IPS DF 6.9 (cell line): Measurements from ENCODE around the gene ELP4.
"Not testable (repeated sequence)": the region's sequence is repeated elsewhere in the genome, so short reads cannot be mapped to it uniquely, and the experiment has no call there.

Experiments
- DNase-seq: peaks from one replicate; pipeline ENCODE4 v3.0.0-alpha.2; 2013; ENCODE audit warnings: low read depth, low spot score
- H3K27ac ChIP-seq: one replicate; pipeline ENCODE4 v1.5.1; 2013; ENCODE audit warnings: low read length, control low read depth
- H3K27me3 ChIP-seq: 2 replicates; pipeline ENCODE4 v1.6.1; 2013; ENCODE audit warnings: mild to moderate bottlenecking, low read length; ENCODE audit not compliant: control insufficient read depth, insufficient read depth
- H3K36me3 ChIP-seq: 2 replicates; pipeline ENCODE4 v1.6.1; 2013; ENCODE audit warnings: low read length; ENCODE audit not compliant: control insufficient read depth, insufficient read depth
- H3K4me1 ChIP-seq: 2 replicates; pipeline ENCODE4 v1.6.1; 2013; ENCODE audit warnings: low read length; ENCODE audit not compliant: control insufficient read depth, insufficient read depth
- H3K4me3 ChIP-seq: 2 replicates; pipeline ENCODE4 v1.5.1; 2013; ENCODE audit warnings: mild to moderate bottlenecking, low read length
- H3K9me3 ChIP-seq: 2 replicates; pipeline ENCODE4 v1.6.1; 2013; ENCODE audit warnings: low read length, inconsistent platforms; ENCODE audit not compliant: control insufficient read depth, insufficient read depth
- WGBS: extraction: QIAGEN DNeasy Blood & Tissue Kit; methylation state at CpG from one replicate; pipeline ENCODE4 v1.1.7; 2013; ENCODE audit warnings: mixed read lengths, missing lambda C conversion rate; ENCODE audit not compliant: insufficient read length, insufficient coverage; 5-methylcytosine and 5-hydroxymethylcytosine counted together

Gene ELP4

GRCh38 chr11:31664129-31664528 lies 154.6 kb downstream of the ELP4 start:
- H3K4me1 ChIP-seq: no peaks in the 10 kb centered on the region
- H3K27me3 ChIP-seq: no peaks in the 10 kb centered on the region
- H3K9me3 ChIP-seq: no peaks in the 10 kb centered on the region
- H3K36me3 ChIP-seq: no peaks in the 10 kb centered on the region
- no peak for DNase-seq
- WGBS: no CpG with 5 or more reads among the region's 3 CpGs
- no peak overlapping the region for H3K4me3 ChIP-seq
- H3K27ac ChIP-seq: no peak overlapping the region

DNA sequence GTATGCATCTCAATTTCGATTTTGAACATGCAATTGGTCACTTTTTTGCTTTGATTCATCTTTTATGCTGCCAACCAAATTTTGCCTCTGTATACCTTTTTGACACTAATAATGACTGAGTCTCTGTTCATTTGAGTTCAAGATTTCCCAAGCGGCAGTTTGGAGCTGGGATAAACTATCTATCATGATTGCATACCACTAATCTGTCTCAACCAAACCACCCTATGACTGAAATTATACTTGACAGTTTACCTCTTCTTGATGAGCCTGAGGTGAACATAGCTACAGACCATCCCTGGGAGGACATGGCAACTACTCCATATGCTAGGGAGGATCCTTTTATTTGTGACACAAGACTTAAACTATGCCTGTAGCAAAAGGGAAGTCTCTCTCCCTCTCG lies 155.4 kb downstream of the ELP4 start:
- Histone ChIP-seq H3K9me3 (no peaks in the 10 kb centered on the region), H3K4me3 (no peak overlapping the region), H3K4me1 (no peaks in the 10 kb centered on the region), H3K27me3 (no peaks in the 10 kb centered on the region), H3K27ac (no peak overlapping the region), H3K36me3 (no peaks in the 10 kb centered on the region)
- WGBS: no CpG with 5 or more reads among the region's 3 CpGs
- DNase-seq: no peak

- Histone ChIP-seq H3K9me3 (no peaks in the 10 kb centered on the region), H3K27me3 (no peaks in the 10 kb centered on the region), H3K27ac (no peak overlapping the region), H3K4me1 (no peaks in the 10 kb centered on the region), H3K36me3 (no peaks in the 10 kb centered on the region), H3K4me3 (no peak overlapping the region)
- no CpG with 5 or more reads among the region's 2 CpGs for WGBS
- DNase-seq: no peak
These were observed 162.1 kb downstream of the ELP4 start for GRCh38 chr11:31671681-31672080.

- not testable (repeated sequence) for H3K4me1 ChIP-seq, H3K9me3 ChIP-seq, DNase-seq, H3K4me3 ChIP-seq, H3K27ac ChIP-seq, H3K36me3 ChIP-seq, H3K27me3 ChIP-seq
- WGBS: no CpG with 5 or more reads among the region's 3 CpGs
These were observed 163.5 kb downstream of the ELP4 start for GRCh38 chr11:31673108-31673507.

GRCh38 chr11:31676280-31676982 lies 166.9 kb downstream of the ELP4 start:
- Histone ChIP-seq H3K27me3 (no peaks in the 10 kb centered on the region), H3K4me3 (no peak overlapping the region), H3K4me1 (no peaks in the 10 kb centered on the region), H3K36me3 (no peaks in the 10 kb centered on the region), H3K9me3 (no peaks in the 10 kb centered on the region), H3K27ac (no peak overlapping the region)
- no peak for DNase-seq
- WGBS: no CpG with 5 or more reads among the region's 1 CpG

DNA sequence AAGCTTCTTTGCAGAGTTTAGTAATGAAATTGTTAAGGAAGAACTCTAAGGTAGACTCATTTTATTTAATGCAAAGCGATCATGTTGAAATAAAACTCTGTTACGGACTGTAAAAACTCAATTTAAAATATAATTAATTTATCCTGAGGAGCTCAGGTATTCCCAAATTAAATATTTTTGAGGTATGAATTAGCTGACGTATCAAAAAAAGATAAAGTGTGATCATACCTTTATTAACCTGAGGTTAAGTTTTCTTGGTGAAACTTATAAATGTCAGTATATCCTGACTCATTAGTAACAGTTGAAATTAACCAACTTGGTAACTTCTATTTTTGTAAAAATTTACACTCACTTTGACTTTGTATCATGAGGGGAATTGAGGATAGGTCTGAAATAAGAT lies 171.2 kb downstream of the ELP4 start:
- Histone ChIP-seq H3K36me3 (no peaks in the 10 kb centered on the region), H3K4me1 (no peaks in the 10 kb centered on the region), H3K9me3 (no peaks in the 10 kb centered on the region), H3K27me3 (no peaks in the 10 kb centered on the region), H3K27ac (no peak overlapping the region), H3K4me3 (no peak overlapping the region)
- DNase-seq: no peak
- no CpG with 5 or more reads among the region's 3 CpGs for WGBS

DNA sequence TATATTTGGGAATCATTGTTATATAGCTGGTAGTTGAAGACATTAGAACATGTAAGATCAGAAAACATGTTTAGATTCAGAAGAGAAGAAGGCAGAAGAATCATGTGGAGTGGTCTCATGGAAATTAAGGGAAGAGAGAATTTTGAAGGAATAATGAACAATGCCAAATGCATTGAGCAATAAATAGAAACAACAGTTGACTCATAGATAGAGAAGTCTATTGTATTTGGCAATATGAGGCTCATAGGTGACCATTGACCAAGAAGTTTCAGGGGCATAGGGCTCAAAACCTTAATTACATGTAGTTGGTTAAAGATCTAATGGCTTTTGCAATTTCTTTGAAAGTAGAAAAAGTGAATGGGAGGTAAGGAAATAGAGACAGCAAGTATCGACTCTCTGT lies 177.7 kb downstream of the ELP4 start:
- DNase-seq: no peak
- no CpG with 5 or more reads among the region's 1 CpG for WGBS
- H3K4me1 ChIP-seq: no peaks in the 10 kb centered on the region

DNA sequence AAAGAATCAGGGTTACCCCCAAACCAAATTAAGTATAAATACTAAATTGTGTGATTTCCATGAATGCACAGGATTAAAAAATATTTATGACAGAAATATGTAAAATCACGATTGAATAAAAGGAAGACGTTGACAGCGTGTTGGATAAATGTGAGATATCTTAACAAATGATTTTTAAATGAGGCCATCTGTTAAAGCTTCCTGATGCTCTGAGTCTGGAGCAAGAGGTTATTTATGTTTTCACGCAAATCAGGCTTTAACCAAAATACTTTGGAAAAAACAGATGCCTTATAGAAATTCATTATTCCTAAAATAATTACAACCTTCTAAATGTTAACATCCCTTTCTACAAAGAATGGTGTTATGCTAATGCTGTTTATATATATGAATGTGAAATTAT lies 178.3 kb downstream of the ELP4 start:
- no CpG with 5 or more reads among the region's 4 CpGs for WGBS
- Histone ChIP-seq H3K4me3 (no peak overlapping the region), H3K27ac (no peak overlapping the region), H3K9me3 (no peaks in the 10 kb centered on the region), H3K36me3 (no peaks in the 10 kb centered on the region), H3K27me3 (no peaks in the 10 kb centered on the region; the same call in 1 of the 2 replicates), H3K4me1 (no peaks in the 10 kb centered on the region)
- no peak for DNase-seq

More for the DNA sequence above, 177.7 kb downstream of the ELP4 start:
- Histone ChIP-seq H3K4me3 (no peak overlapping the region), H3K36me3 (no peaks in the 10 kb centered on the region), H3K27ac (no peak overlapping the region), H3K27me3 (no peaks in the 10 kb centered on the region), H3K9me3 (no peaks in the 10 kb centered on the region)

- no peaks in the 10 kb centered on the region for H3K4me1 ChIP-seq
- DNase-seq: no peak
These were observed 180.0 kb downstream of the ELP4 start for GRCh38 chr11:31689559-31689958.

DNA sequence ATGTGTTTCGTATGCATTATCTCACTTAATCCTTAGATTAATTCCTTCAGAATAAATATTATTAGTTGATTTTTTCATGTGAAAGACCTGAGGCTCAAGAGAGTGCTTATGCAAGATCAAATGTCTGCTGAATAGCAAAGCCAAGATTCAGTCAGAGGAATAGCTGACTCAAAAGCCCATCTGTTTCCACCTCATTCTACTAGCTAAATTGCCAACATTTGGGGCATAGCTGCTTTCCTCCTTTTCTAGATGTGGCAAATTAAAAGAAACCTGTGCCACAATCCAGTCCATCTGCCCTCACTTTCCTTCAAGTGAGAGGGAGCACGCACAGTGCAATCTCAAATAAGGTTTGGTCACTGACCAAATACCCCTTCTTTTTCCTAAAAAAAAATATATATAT lies 180.5 kb downstream of the ELP4 start:
- no peak for DNase-seq

More at GRCh38 chr11:31689559-31689958, 180.0 kb downstream of the ELP4 start:
- Histone ChIP-seq H3K9me3 (no peaks in the 10 kb centered on the region), H3K27ac (no peak overlapping the region), H3K27me3 (no peaks in the 10 kb centered on the region; the same call in 1 of the 2 replicates), H3K36me3 (no peaks in the 10 kb centered on the region), H3K4me3 (no peak overlapping the region)

DNA sequence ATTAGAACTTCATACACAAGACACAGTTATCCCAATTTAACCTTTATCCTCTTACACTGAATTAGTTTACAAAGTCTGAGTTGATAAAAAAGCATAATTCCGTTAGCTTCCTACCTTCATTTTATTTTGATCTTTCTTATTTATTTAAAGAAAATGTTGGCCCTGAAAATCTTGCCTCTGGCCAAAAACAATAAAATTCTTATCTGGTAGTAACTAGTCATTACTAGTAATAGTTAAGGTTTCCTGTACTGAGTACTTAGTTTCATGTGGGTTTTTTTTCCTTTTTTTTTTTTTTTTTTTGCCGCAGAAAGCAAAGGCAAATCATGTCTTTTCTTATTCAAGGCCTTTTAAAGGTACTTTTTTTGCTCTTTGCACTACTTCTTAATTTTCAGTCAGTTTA lies 180.9 kb downstream of the ELP4 start:
- WGBS: no CpG with 5 or more reads among the region's 2 CpGs

More for the DNA sequence above, 180.5 kb downstream of the ELP4 start:
- H3K27me3 ChIP-seq: no peaks in the 10 kb centered on the region; the same call in 1 of the 2 replicates
- no peak overlapping the region for H3K4me3 ChIP-seq
- H3K36me3 ChIP-seq: no peaks in the 10 kb centered on the region
- no peaks in the 10 kb centered on the region for H3K4me1 ChIP-seq
- H3K9me3 ChIP-seq: no peaks in the 10 kb centered on the region
- WGBS: no CpG with 5 or more reads among the region's 2 CpGs
- no peak overlapping the region for H3K27ac ChIP-seq

More for the DNA sequence above, 180.9 kb downstream of the ELP4 start:
- Histone ChIP-seq H3K27me3 (no peaks in the 10 kb centered on the region; the same call in 1 of the 2 replicates), H3K4me1 (no peaks in the 10 kb centered on the region), H3K9me3 (no peaks in the 10 kb centered on the region), H3K27ac (no peak overlapping the region), H3K36me3 (no peaks in the 10 kb centered on the region), H3K4me3 (no peak overlapping the region)
- no peak for DNase-seq
